GM19324 (cell line): ENCODE data around the gene AGPAT3.

Source experiments
- ATAC-seq: cut with Tn5 transposase; IDR thresholded peaks from one replicate; pipeline ENCODE4 v1.9.1; 2021; ENCODE audit warnings: mild to moderate bottlenecking, moderate library complexity; ENCODE audit not compliant: unreplicated experiment, low FRiP score

AGPAT3 gene

GRCh38 chr21:43859747-43860214, 5.2 kb upstream of the AGPAT3 start:
- no peak for ATAC-seq

- ATAC-seq = no peak
These were observed 3.3 kb upstream of the AGPAT3 start for GRCh38 chr21:43861706-43862105.

- no peak for ATAC-seq
These were observed 586 bp upstream of the AGPAT3 start for GRCh38 chr21:43864313-43864961.

GRCh38 chr21:43865540-43866259, 677 bp downstream of the AGPAT3 start:
- peak; percentile 34 for ATAC-seq

- ATAC-seq = no peak
These were observed 1.2 kb downstream of the AGPAT3 start for GRCh38 chr21:43866260-43866629.

GRCh38 chr21:43866659-43867331, 1.8 kb downstream of the AGPAT3 start:
- no peak for ATAC-seq

GRCh38 chr21:43867332-43867703, 2.3 kb downstream of the AGPAT3 start:
- no peak for ATAC-seq

GRCh38 chr21:43867948-43868347, 2.9 kb downstream of the AGPAT3 start:
- ATAC-seq = no peak

- no peak for ATAC-seq
These were observed 3.4 kb downstream of the AGPAT3 start for GRCh38 chr21:43868461-43868860.

GRCh38 chr21:43869486-43870325, 4.7 kb downstream of the AGPAT3 start:
- no peak for ATAC-seq

- no peak for ATAC-seq
These were observed 6.5 kb downstream of the AGPAT3 start for GRCh38 chr21:43871487-43871886.

GRCh38 chr21:43872531-43873197, 7.6 kb downstream of the AGPAT3 start:
- ATAC-seq = no peak

- no peak for ATAC-seq
These were observed 8.7 kb downstream of the AGPAT3 start for GRCh38 chr21:43873673-43874072.

- no peak for ATAC-seq
These were observed 9.2 kb downstream of the AGPAT3 start for GRCh38 chr21:43874085-43874805.

GRCh38 chr21:43876605-43877004, 11.6 kb downstream of the AGPAT3 start:
- no peak for ATAC-seq

GRCh38 chr21:43877936-43878575, 13.0 kb downstream of the AGPAT3 start:
- ATAC-seq = no peak

GRCh38 chr21:43879348-43880110, 14.5 kb downstream of the AGPAT3 start:
- no peak for ATAC-seq
